Activated naive CD4-positive, alpha-beta T cell treated with Interleukin-2 at 50 U/mL for 16 hours (primary cell): ENCODE data around the gene SLC25A48.

ENCODE experiments used
- DNase-seq: peaks from one replicate; pipeline ENCODE4 v3.0.0-alpha.2; 2020

The SLC25A48 gene

GRCh38 chr5:135934939-135935338 lies 100.5 kb downstream of the SLC25A48 start:
- no peak for DNase-seq

- no peak for DNase-seq
Measured at GRCh38 chr5:135937245-135937911, 102.9 kb downstream of the SLC25A48 start.
